ENCODE results near the gene PIP4K2C.

The PIP4K2C gene

DNA sequence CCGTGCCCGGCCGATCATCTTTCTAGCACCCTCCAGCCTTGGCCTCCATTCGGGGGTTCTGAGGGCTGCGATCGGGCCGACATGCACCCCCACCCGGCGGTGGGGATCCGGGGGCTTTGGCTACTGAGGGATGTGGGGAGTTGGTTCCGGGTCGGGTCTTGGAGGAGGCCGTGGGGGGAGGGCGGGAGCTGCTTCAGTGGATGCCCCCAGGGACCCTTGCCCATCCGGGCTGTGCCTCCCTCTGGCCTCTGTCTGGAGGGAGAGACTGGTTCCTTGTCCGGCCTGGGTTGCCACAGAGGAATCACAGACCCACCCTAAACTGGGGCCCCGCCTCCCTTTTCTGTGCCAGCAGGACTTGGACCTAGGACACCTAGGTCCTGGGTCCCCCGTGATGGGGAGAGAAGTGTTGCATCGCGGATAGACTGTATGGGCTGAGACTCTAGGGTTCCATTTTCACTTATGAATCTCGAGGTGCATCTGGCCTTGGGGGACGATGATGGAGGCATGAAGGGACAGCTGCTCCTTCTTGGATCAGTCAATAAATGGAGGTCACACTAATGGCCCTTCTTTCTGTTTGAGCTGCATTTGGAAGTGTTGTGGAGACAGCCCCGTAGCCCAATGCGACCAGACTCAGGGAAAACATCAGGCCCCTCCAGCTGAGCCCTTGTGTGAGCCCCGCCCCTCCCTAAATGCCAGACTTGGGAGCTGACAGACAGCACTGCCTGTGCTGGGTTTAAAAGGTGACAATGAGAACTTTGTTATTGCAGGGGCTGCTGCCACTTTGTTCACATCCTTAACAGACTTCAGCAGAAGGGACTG lies 14.2 kb downstream of the PIP4K2C start:
- Histone ChIP-seq H3K9me3 (ENCODE audit: control insufficient read depth, insufficient read depth, low read length) (no peaks in the 10 kb centered on the region), H3K4me1 (ENCODE audit: insufficient read depth, low read length) (0 out of 2 replicates have a peak, but pooled peaks cover 9% of the 10 kb centered on the region), H3K36me3 (ENCODE audit: insufficient read depth, low read length) (peaks cover 6% of the 10 kb centered on the region; the same call in 1 of the 2 replicates), H3K9ac (ENCODE audit: low read depth, low read length) (peak overlapping the region; percentile 63)

DNA sequence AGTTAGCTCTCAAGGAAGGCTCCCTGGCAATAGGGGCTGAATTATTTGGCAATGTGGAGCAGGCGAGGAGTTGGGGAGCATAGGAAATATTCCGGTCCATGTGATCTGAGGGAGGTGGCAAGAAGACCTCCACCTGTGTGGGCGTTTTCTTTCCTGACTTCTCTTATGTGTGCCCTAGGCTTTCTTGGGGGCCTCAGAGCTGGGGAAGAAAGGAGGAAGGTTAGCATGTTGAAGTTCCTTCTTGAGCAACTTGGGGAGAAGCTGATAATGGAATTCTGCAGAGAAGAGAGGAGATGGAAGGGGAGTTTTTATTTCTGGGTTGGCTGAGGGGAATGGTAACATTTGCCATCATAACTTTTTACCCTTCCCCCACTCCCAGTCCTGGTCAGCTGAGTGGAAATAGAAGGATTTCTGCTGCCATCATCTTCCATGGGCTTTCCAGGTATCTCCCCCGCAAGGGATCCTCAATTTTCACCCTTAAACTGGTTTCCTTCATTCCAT lies 14.9 kb downstream of the PIP4K2C start:
- Histone ChIP-seq H3K9ac (ENCODE audit: low read depth, low read length) (no peak overlapping the region), H3K4me1 (ENCODE audit: insufficient read depth, low read length) (0 out of 2 replicates have a peak, but pooled peaks cover 9% of the 10 kb centered on the region), H3K9me3 (ENCODE audit: control insufficient read depth, insufficient read depth, low read length) (no peaks in the 10 kb centered on the region), H3K36me3 (ENCODE audit: insufficient read depth, low read length) (peaks cover 6% of the 10 kb centered on the region; the same call in 1 of the 2 replicates)

DNA sequence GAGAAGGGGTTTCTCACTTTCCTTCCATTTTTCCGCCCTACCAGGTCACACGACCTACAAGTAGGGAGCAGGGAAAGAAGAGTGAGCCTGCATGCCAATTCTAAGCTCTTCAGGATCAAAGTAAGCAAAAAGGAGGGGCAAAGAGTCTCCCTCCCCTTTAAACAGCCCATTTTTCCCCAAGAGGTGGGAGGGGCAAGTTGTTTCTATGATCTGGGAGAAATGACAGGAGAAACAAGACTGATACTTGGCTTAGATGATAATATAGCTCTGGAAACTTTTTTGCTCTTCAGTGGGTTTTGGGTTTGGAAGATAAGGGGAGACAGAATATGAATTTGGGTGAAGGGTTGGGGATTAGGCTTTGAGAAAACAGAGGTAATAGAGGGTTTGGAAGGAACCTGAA lies 15.4 kb downstream of the PIP4K2C start:
- Histone ChIP-seq H3K9ac (ENCODE audit: low read depth, low read length) (no peak overlapping the region), H3K36me3 (ENCODE audit: insufficient read depth, low read length) (peaks cover 6% of the 10 kb centered on the region; the same call in 1 of the 2 replicates), H3K4me1 (ENCODE audit: insufficient read depth, low read length) (0 out of 2 replicates have a peak, but pooled peaks cover 9% of the 10 kb centered on the region), H3K9me3 (ENCODE audit: control insufficient read depth, insufficient read depth, low read length) (no peaks in the 10 kb centered on the region)

DNA sequence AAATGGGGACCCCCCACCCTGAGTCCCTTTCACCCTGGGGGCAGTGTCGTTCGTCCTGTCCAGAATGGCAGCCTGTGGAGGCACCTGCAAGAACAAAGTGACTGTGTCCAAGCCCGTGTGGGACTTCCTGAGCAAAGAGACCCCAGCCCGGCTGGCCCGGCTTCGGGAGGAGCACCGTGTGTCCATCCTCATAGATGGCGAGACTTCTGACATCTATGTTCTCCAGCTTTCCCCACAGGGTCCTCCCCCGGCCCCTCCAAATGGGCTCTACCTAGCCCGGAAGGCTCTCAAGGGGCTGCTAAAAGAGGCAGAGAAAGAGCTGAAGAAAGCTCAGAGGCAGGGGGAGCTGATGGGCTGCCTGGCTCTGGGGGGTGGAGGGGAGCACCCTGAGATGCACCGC lies 15.8 kb downstream of the PIP4K2C start:
- Histone ChIP-seq H3K36me3 (ENCODE audit: insufficient read depth, low read length) (peaks cover 4% of the 10 kb centered on the region; the same call in 1 of the 2 replicates), H3K4me1 (ENCODE audit: insufficient read depth, low read length) (0 out of 2 replicates have a peak, but pooled peaks cover 9% of the 10 kb centered on the region), H3K9ac (ENCODE audit: low read depth, low read length) (no peak overlapping the region), H3K9me3 (ENCODE audit: control insufficient read depth, insufficient read depth, low read length) (no peaks in the 10 kb centered on the region)

DNA sequence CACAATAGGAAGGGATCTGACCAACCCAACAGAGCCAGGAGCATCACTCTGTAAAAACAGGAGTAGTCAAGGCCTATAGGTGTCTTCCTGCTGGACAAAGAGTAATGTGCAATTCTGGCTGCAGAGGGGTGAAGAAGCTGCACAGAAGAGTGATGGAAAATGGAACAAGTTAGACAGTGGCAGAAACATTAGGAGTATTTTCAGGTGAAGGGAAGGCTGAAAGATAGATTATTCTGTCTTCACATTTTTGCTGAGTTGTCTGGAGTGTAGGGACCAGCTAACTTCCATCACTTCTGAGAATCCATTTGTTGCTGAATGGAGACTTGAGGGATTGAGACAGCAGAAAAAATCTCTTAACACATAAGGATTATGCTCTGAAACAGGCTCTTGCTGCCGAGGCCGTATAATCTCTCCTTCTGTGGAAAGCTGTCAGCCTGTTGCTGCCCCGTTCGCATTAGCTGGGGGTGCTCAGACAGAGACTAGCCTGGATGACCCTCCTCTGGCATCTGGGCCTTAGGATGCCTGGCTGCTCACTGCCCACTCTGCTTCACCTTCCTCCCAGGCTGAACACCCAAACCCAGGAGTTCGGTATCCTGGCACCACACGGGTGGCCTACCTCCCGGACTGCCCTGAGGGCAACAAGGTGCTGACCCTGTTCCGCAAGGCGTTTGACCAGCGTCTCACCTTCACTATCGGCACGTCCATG lies 17.1 kb downstream of the PIP4K2C start:
- Histone ChIP-seq H3K4me1 (ENCODE audit: insufficient read depth, low read length) (peaks cover 13% of the 10 kb centered on the region; the same call in 1 of the 2 replicates), H3K9ac (ENCODE audit: low read depth, low read length) (no peak overlapping the region), H3K36me3 (ENCODE audit: insufficient read depth, low read length) (no peaks in the 10 kb centered on the region), H3K9me3 (ENCODE audit: control insufficient read depth, insufficient read depth, low read length) (no peaks in the 10 kb centered on the region)

DNA sequence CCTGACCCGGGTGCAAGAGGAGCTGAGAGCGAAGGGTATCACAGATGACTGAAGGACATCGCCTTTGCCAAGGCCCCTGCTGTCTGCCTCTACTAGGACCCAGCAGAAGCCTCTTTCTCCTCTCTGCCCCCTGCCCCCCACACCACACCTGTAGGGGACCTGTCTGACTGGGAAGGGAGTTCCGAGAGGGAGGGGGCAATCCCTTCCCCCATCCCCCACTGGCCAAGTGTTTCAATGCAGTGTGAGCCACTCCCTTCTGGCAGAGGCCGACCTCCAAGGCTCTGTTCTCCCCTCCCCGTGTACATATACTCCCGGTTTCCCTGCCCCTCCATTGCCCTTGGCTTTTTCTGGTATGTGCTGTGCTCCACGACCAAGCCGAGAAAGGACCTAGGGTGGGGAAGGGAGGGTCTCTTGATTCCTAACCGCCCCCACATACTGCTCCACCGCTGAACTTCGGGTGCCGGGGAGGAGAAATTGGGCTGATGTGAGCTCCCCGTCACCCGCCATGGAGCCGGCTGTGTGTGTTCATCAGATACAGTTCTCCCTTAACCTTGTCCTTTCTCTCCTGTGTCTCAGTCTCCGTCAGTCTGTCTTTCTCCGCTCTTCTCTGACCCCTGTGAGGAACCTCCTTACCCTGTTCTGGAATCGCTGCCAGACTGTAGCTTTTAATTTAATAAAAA lies 18.2 kb downstream of the PIP4K2C start:
- peak overlapping the region; percentile 74; the same call in 1 of the 2 replicates for H3K9ac ChIP-seq (ENCODE audit: low read depth, low read length)
- peaks cover 10% of the 10 kb centered on the region; the same call in 1 of the 2 replicates for H3K4me1 ChIP-seq (ENCODE audit: insufficient read depth, low read length)
- no peaks in the 10 kb centered on the region for H3K9me3 ChIP-seq (ENCODE audit: control insufficient read depth, insufficient read depth, low read length)
- H3K36me3 ChIP-seq (ENCODE audit: insufficient read depth, low read length), result no peaks in the 10 kb centered on the region

DNA sequence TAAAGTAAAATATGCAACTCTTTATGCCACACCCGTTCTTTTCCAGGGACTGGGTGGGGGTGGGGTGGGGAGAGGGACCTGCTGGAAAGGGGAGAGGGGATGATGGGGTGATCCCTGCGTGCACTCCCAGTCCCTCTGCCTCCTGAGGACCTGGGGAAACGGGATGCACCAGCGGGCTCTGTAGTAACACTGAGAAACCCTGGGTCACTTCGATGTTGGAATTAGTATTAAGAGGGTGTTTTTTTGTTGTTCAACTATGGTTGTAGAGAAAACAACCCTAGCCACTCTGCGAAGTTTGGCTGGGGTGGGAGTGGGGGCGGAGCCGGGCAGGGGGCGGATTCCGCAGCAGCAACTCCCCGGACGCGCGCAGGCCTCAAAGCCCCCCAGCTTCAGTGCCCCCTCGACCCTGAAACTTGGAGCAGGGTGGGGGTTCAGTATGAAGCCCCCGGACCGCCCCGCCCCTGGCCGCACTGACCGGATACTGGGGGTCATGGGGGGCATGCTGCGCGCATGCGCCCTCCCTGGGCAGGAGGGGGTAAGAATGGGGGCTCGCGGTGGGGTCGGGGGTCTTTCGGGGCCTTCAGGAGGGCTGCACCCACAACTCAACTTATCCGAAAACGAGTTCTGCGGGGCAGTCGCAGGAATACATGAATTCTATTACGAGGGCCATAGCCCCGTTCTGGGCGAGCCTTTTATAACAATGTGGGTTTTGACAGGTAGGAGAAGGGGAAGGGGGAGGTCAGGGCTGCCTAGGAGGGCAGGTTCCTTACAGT lies 19.0 kb downstream of the PIP4K2C start:
- Histone ChIP-seq H3K9ac (ENCODE audit: low read depth, low read length) (peak overlapping the region; percentile 74; the same call in 1 of the 2 replicates), H3K4me1 (ENCODE audit: insufficient read depth, low read length) (peaks cover 10% of the 10 kb centered on the region; the same call in 1 of the 2 replicates), H3K36me3 (ENCODE audit: insufficient read depth, low read length) (no peaks in the 10 kb centered on the region), H3K9me3 (ENCODE audit: control insufficient read depth, insufficient read depth, low read length) (no peaks in the 10 kb centered on the region)

DNA sequence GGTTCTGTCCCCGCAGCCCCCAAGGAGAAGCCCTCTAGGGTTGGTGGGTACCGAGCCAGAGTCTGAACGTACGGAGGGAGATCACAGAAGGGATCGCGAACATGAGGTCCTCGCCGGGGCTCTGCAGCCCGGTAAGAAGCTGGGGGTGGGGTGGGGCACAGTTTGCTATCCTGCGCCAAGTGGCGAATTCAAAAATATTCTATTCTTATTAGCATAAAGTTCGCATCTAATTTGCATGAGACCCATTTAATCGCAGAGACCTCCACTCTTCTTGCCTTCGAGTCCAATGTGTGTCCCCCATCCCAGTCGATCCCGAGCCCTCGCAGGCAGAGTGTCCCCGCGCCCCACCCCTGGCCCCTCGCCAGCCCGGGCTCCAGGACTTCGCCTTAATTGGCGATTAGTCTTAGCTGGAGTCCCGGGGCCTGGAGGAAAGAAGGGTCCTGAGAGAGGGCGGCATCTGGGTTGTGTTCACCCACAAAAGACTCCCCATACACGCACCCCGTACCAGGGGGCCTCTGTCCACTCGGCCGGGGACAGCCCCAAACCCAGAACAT lies 19.6 kb downstream of the PIP4K2C start:
- H3K9ac ChIP-seq (ENCODE audit: low read depth, low read length), result peak overlapping the region; percentile 74; the same call in 1 of the 2 replicates
- no peaks in the 10 kb centered on the region for H3K9me3 ChIP-seq (ENCODE audit: control insufficient read depth, insufficient read depth, low read length)
- H3K4me1 ChIP-seq (ENCODE audit: insufficient read depth, low read length), result peaks cover 10% of the 10 kb centered on the region; the same call in 1 of the 2 replicates
- no peaks in the 10 kb centered on the region for H3K36me3 ChIP-seq (ENCODE audit: insufficient read depth, low read length)

DNA sequence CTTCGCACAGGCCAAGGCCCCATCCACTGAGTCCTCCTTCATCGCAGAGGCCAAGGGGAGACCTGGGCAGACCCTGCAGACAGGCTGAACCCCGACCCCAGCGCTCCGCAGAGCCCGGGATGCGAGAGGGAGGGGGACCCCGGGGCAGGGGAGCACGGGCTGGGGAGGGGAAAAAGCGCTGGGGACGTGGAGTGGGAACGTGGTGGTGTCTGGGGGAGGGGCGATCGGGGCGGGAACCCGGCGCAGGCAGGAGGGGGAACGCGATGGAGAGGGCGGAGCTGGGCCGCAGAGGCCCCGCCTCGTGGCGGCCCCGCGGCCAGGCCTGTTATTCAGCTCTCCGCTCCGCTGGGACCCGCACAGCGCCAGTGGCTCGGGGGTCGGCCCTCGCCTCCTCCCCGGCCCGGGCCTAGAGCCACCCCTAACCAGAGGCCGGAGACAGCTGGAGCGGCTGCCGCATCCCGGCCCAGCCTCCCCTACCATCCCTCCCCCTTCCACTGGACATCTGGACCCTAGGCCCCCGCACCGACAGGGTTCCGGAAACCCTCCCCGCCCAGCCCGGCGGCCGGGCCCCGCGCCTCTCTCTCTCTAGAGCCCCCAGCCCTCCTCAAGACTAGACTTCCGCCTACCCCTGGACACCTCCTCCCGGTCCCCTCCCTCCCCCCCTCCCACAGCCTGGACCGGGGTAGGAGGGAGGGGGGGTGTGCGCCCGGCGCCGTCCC lies 20.3 kb downstream of the PIP4K2C start, which contains the start of gene ARHGEF25:
Gene ARHGEF25 (plus strand): TSS at position 328 of the 719 bp plus-strand sequence. CDS start 460 bp downstream, outside the sequence.
- Histone ChIP-seq H3K9me3 (ENCODE audit: control insufficient read depth, insufficient read depth, low read length) (no peaks in the 10 kb centered on the region), H3K4me1 (ENCODE audit: insufficient read depth, low read length) (peaks cover 10% of the 10 kb centered on the region; the same call in 1 of the 2 replicates), H3K36me3 (ENCODE audit: insufficient read depth, low read length) (no peaks in the 10 kb centered on the region), H3K9ac (ENCODE audit: low read depth, low read length) (peak within 1 kb of the TSS; percentile 74; the same call in 1 of the 2 replicates)

DNA sequence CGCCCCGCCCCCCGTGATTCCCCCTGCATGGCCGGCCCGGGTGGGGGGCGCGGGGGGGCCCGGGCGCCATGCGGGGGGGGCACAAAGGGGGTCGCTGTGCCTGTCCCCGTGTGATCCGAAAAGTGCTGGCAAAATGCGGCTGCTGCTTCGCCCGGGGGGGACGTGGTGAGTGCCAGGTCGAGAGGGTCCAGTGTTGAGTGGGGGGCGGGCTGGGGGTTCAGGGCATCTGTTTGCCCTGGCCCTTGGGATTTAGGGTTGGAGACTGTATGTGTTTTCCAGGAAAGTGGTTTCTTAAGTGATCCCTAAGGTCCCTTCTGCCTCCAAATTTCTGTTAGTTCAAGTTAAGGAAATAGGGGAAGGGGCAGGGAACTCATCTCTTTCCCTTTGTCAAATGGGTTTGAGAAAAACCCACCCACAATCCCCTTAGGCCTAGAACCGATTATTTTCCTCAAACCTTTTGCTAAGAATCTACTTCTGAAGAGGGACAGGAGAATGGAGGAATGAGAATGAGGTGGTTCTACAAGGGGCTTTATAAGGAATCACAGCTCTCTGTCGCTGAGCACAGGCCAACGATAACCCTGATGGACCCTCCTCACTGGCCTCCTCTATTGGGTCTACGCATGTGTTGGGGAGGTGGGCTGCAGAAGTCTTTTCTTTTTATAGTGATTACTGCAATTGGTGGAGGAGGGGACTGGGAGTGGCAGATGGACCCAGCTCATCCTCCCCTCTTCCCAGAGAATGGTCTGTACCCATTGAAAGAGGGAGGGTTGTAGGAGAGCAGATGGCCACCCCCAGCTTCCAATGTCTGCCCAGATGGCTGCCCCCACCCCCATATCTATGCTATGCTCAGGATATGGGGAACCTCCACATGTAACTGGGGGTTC lies 21.1 kb downstream of the PIP4K2C start:
- no peaks in the 10 kb centered on the region for H3K36me3 ChIP-seq (ENCODE audit: insufficient read depth, low read length)
- no peaks in the 10 kb centered on the region for H3K9me3 ChIP-seq (ENCODE audit: control insufficient read depth, insufficient read depth, low read length)
- H3K4me1 ChIP-seq (ENCODE audit: insufficient read depth, low read length), result peaks cover 10% of the 10 kb centered on the region; the same call in 1 of the 2 replicates
- peak overlapping the region; percentile 33; the same call in 1 of the 2 replicates for H3K9ac ChIP-seq (ENCODE audit: low read depth, low read length)

DNA sequence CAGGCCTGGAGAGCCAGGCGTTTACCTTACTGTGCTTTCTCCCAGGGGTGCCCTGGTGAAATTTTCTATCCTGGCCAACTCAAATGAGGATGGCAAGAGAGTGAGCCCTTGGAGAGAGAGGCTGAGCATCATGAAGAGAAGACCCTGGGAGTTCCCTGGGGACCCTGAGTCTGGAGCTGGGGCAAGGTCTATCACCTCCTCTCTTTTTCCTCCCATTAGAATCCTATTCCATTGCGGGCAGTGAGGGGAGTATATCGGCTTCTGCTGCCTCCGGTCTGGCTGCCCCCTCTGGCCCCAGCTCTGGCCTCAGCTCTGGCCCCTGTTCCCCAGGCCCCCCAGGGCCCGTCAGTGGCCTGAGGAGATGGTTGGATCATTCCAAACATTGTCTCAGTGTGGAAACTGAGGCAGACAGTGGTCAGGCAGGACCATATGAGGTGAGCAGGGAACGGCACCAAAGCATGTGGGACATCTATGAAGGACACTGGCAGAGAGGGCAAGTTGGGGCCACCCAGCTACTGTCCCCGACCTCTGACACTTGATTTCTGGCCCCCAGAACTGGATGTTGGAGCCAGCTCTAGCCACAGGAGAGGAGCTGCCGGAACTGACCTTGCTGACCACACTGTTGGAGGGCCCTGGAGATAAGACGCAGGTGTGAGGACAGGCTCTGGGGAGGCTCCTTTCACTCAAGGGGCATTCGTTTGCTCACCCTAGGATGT lies 21.9 kb downstream of the PIP4K2C start:
- Histone ChIP-seq H3K9me3 (ENCODE audit: control insufficient read depth, insufficient read depth, low read length) (no peaks in the 10 kb centered on the region), H3K9ac (ENCODE audit: low read depth, low read length) (no peak overlapping the region), H3K36me3 (ENCODE audit: insufficient read depth, low read length) (no peaks in the 10 kb centered on the region), H3K4me1 (ENCODE audit: insufficient read depth, low read length) (peaks cover 10% of the 10 kb centered on the region; the same call in 1 of the 2 replicates)

All from ES-I3 (cell line).